ENCODE results near the gene FZD2. TPM values are rescaled to one million over a fixed set of nuclear protein-coding genes. Genes with fewer than 3 reads are reported as not detected.

The FZD2 gene
- total and polyA plus RNA-seq, 12 donors, result 0.18 to 9.1 (median 2.9) TPM

- TF ChIP-seq POLR2A (IDR thresholded peaks at IDR 0.05) (no peak), CTCF (IDR thresholded peaks at IDR 0.05) (no peak)
- intact Hi-C loops (cut with DNase I), result no loop called here
Observed at GRCh38 chr17:44602390-44602789, 45.1 kb downstream of the FZD2 start.

GRCh38 chr17:44602970-44603369 lies 45.7 kb downstream of the FZD2 start:
- 81 to 91% (median 86%) methylated on average over 3 of the region's 3 CpGs for WGBS, 4 donors
- TF ChIP-seq POLR2A (IDR thresholded peaks at IDR 0.05) (no peak), CTCF (IDR thresholded peaks at IDR 0.05) (no peak)
- intact Hi-C loops (cut with DNase I), result no loop called here

More at GRCh38 chr17:44602390-44602789, 45.1 kb downstream of the FZD2 start:
- peaks cover 0 to 5% of the 10 kb centered on the region in 2 donors for H3K4me1 ChIP-seq (replicated peaks in 1 of 2)
- no peak overlapping the region for H3K4me3 ChIP-seq
- no peaks in the 10 kb centered on the region for H3K9me3 ChIP-seq (replicated peaks in 1 of 3)
- no peak for DNase-seq
- no peaks in the 10 kb centered on the region for H3K36me3 ChIP-seq (replicated peaks in 1 of 2)
- H3K27ac ChIP-seq, result no peak overlapping the region
- H3K27me3 ChIP-seq, result no peaks in the 10 kb centered on the region
- 39 to 56% (median 45%) methylated on average over 6 of the region's 6 CpGs for WGBS, 4 donors

GRCh38 chr17:44604116-44604761 lies 47.0 kb downstream of the FZD2 start:
- TF ChIP-seq POLR2A (IDR thresholded peaks at IDR 0.05) (no peak), CTCF (IDR thresholded peaks at IDR 0.05) (no peak)

More at GRCh38 chr17:44602970-44603369, 45.7 kb downstream of the FZD2 start:
- Histone ChIP-seq H3K4me3 (no peak overlapping the region), H3K36me3 (replicated peaks in 1 of 2) (no peaks in the 10 kb centered on the region), H3K27me3 (no peaks in the 10 kb centered on the region), H3K27ac (no peak overlapping the region), H3K4me1 (replicated peaks in 1 of 2) (peaks cover 0 to 5% of the 10 kb centered on the region in 2 donors), H3K9me3 (replicated peaks in 1 of 3) (no peaks in the 10 kb centered on the region)
- no peak for DNase-seq

GRCh38 chr17:44604768-44605485 lies 47.6 kb downstream of the FZD2 start:
- Histone ChIP-seq H3K27me3 (no peaks in the 10 kb centered on the region), H3K27ac (no peak overlapping the region), H3K9me3 (replicated peaks in 1 of 3) (no peaks in the 10 kb centered on the region), H3K36me3 (replicated peaks in 1 of 2) (no peaks in the 10 kb centered on the region), H3K4me3 (no peak overlapping the region), H3K4me1 (replicated peaks in 1 of 2) (no peaks in the 10 kb centered on the region)
- 76 to 86% (median 83%) methylated on average over 10 of the region's 10 CpGs for WGBS, 4 donors
- no peak for DNase-seq
- intact Hi-C loops (cut with DNase I), result no loop called here
- TF ChIP-seq POLR2A (IDR thresholded peaks at IDR 0.05) (no peak), CTCF (IDR thresholded peaks at IDR 0.05) (no peak)

More at GRCh38 chr17:44604116-44604761, 47.0 kb downstream of the FZD2 start:
- Histone ChIP-seq H3K27me3 (no peaks in the 10 kb centered on the region), H3K27ac (no peak overlapping the region), H3K9me3 (replicated peaks in 1 of 3) (no peaks in the 10 kb centered on the region), H3K4me1 (replicated peaks in 1 of 2) (peaks cover 0 to 1% of the 10 kb centered on the region in 2 donors), H3K36me3 (replicated peaks in 1 of 2) (no peaks in the 10 kb centered on the region), H3K4me3 (no peak overlapping the region)
- 57 to 77% (median 70%) methylated on average over 3 to 6 of the region's 6 CpGs for WGBS, 4 donors
- intact Hi-C loops (cut with DNase I), result no loop called here
- DNase-seq, result no peak
